ENCODE results near the gene GDAP1L1. TPM values are rescaled to one million over a fixed set of nuclear protein-coding genes. Genes with fewer than 3 reads are reported as not detected.

The GDAP1L1 gene
- polyA plus RNA-seq, 1 of the 3 experiments (the other 2 are of a cell fraction) = 0.30 TPM

- no peak for TF ChIP-seq IRF3 (IDR thresholded peaks at IDR 0.05; ENCODE audit: low read depth, low read length)
- TF ChIP-seq PBX3 (IDR thresholded peaks at IDR 0.05) = no peak
- TF ChIP-seq REST (IDR thresholded peaks at IDR 0.05; ENCODE audit: low read depth, low read length) = no peak
Measured at GRCh38 chr20:44273231-44274215, 26.4 kb downstream of the GDAP1L1 start (continued).

- ChIA-PET POLR2A (no interaction called here), CTCF (interaction anchor here (1.0 to 1.2 kb wide), 2 partner anchors 23 to 57 kb away, joined by 3 read pairs; no protein-coding TSS in a partner anchor)
- H3K79me2 ChIP-seq (ENCODE audit: insufficient read depth) = no peaks in the 10 kb centered on the region
- no peaks in the 10 kb centered on the region for H3K9me2 ChIP-seq
- H4K20me1 ChIP-seq (ENCODE audit: insufficient read depth) = no peaks in the 10 kb centered on the region
- no peak overlapping the region for H3K4me3 ChIP-seq (ENCODE audit: low read depth in 2 of 2, low read length in 1 of 2)
- WGBS (ENCODE audit: low lambda C conversion rate) = 54% methylated on average over 11 of the region's 11 CpGs
- no peaks in the 10 kb centered on the region for H3K27me3 ChIP-seq (ENCODE audit: insufficient read depth)
- H3K9me3 ChIP-seq = no peaks in the 10 kb centered on the region
- no peak overlapping the region for H2AFZ ChIP-seq (ENCODE audit: low read depth)
- no peaks in the 10 kb centered on the region for H3K36me3 ChIP-seq (replicated peaks in 1 of 2; ENCODE audit: control insufficient read depth in 1 of 2, insufficient read depth in 2 of 2, low read length in 1 of 2)
- H3F3A ChIP-seq (replicated peaks; ENCODE audit: insufficient read depth) = no peaks in the 10 kb centered on the region
- H3K4me2 ChIP-seq = no peak overlapping the region
- no peak overlapping the region for H3K9ac ChIP-seq
- H3K4me1 ChIP-seq (ENCODE audit: control insufficient read depth in 1 of 2, insufficient read depth in 2 of 2, low read depth in 1 of 2, low read length in 1 of 2) = no peaks in the 10 kb centered on the region
- no peak overlapping the region for H3K27ac ChIP-seq (ENCODE audit: low read depth in 2 of 2, low read length in 1 of 2)
- no peak for DNase-seq
- TF ChIP-seq MEF2A (IDR thresholded peaks at IDR 0.05; ENCODE audit: borderline replicate concordance, low read depth) (no peak), TAF1 (IDR thresholded peaks at IDR 0.05; ENCODE audit: borderline replicate concordance, low read depth, low read length) (no peak), CTCF (IDR thresholded peaks at IDR 0.05) (no peak), SIN3A (IDR thresholded peaks at IDR 0.05; ENCODE audit: borderline replicate concordance, low read depth, low read length) (no peak), TCF12 (IDR thresholded peaks at IDR 0.05) (no peak), IRF3 (IDR thresholded peaks at IDR 0.05; ENCODE audit: low read depth, low read length) (no peak), NFIC (IDR thresholded peaks at IDR 0.05; ENCODE audit: borderline replicate concordance) (no peak), PBX3 (IDR thresholded peaks at IDR 0.05) (no peak), POLR2AphosphoS5 (IDR thresholded peaks at IDR 0.05; ENCODE audit: low read depth, low read length) (no peak), SMC3 (IDR thresholded peaks at IDR 0.05; ENCODE audit: low read depth, low read length) (no peak), FOXJ3 (CRISPR knock-in tag; IDR thresholded peaks at IDR 0.05) (no peak), NRF1 (IDR thresholded peaks at IDR 0.05; ENCODE audit: low read depth, low read length) (no peak), MXI1 (IDR thresholded peaks at IDR 0.05; ENCODE audit: low read depth, low read length) (no peak), TEAD4 (IDR thresholded peaks at IDR 0.05; ENCODE audit: borderline replicate concordance, insufficient read depth) (no peak)
Measured at GRCh38 chr20:44274303-44275017, 27.4 kb downstream of the GDAP1L1 start.

Measured in SK-N-SH (cell line).